HEK293 (cell line): ENCODE measurements around the gene SCNN1A.

Source experiments
- BCL6B ChIP-seq: fragments of 450-650 bp; formaldehyde crosslinking; IDR thresholded peaks from 2 replicates; pipeline ENCODE4 v1.5.1; 2017; ENCODE audit warnings: missing biosample characterization, missing genetic modification characterization
- KLF10 ChIP-seq: fragments of 450-650 bp; IDR thresholded peaks from 2 replicates; pipeline ENCODE4 v1.5.1; 2018; ENCODE audit warnings: missing biosample characterization, mild to moderate bottlenecking, missing genetic modification characterization
- KLF16 ChIP-seq: fragments of 450-650 bp; formaldehyde crosslinking; IDR thresholded peaks from 2 replicates; pipeline ENCODE4 v1.5.1; 2017; ENCODE audit warnings: missing biosample characterization, missing genetic modification characterization
- KLF9 ChIP-seq: fragments of 450-650 bp; formaldehyde crosslinking; IDR thresholded peaks from 2 replicates; pipeline ENCODE4 v1.5.1; 2016; ENCODE audit warnings: missing biosample characterization, missing genetic modification characterization, low read depth
- MYNN ChIP-seq: fragments of 450-650 bp; formaldehyde crosslinking; IDR thresholded peaks from 2 replicates; pipeline ENCODE4 v1.5.1; 2016; ENCODE audit warnings: missing biosample characterization, missing genetic modification characterization, borderline replicate concordance
- PATZ1 ChIP-seq: fragments of 450-650 bp; formaldehyde crosslinking; IDR thresholded peaks from 2 replicates; pipeline ENCODE4 v1.5.1; 2016; ENCODE audit warnings: missing biosample characterization, missing genetic modification characterization
- PRDM4 ChIP-seq: fragments of 450-650 bp; formaldehyde crosslinking; IDR thresholded peaks from 2 replicates; pipeline ENCODE4 v1.5.1; 2017; ENCODE audit warnings: missing biosample characterization, missing genetic modification characterization
- YY1 ChIP-seq: fragments of 450-650 bp; formaldehyde crosslinking; IDR thresholded peaks from 2 replicates; pipeline ENCODE4 v1.5.1; 2018; ENCODE audit warnings: missing biosample characterization, missing genetic modification characterization
- ZBTB26 ChIP-seq: fragments of 450-650 bp; formaldehyde crosslinking; optimal IDR thresholded peaks from 2 replicates; pipeline ENCODE3; 2016; ENCODE audit warnings: missing biosample characterization, mild to moderate bottlenecking, missing genetic modification characterization
- ZEB2 ChIP-seq: fragments of 450-650 bp; formaldehyde crosslinking; IDR thresholded peaks from 2 replicates; pipeline ENCODE4 v1.5.1; 2016; ENCODE audit warnings: missing biosample characterization, missing genetic modification characterization
- ZFP41 ChIP-seq: fragments of 450-650 bp; formaldehyde crosslinking; IDR thresholded peaks from 2 replicates; pipeline ENCODE4 v1.5.1; 2016; ENCODE audit warnings: missing biosample characterization, missing genetic modification characterization, borderline replicate concordance
- ZNF114 ChIP-seq: fragments of 450-650 bp; formaldehyde crosslinking; IDR thresholded peaks from 2 replicates; pipeline ENCODE4 v1.5.0; 2017; ENCODE audit warnings: missing biosample characterization, missing genetic modification characterization
- ZNF157 ChIP-seq: fragments of 450-650 bp; formaldehyde crosslinking; IDR thresholded peaks from 2 replicates; pipeline ENCODE4 v1.5.1; 2016; ENCODE audit warnings: missing biosample characterization, missing genetic modification characterization
- ZNF214 ChIP-seq: fragments of 450-650 bp; formaldehyde crosslinking; IDR thresholded peaks from 2 replicates; pipeline ENCODE4 v1.5.1; 2017; ENCODE audit warnings: missing biosample characterization, mild to moderate bottlenecking, missing genetic modification characterization, borderline replicate concordance
- ZNF302 ChIP-seq: fragments of 450-650 bp; formaldehyde crosslinking; IDR thresholded peaks from 2 replicates; pipeline ENCODE4 v1.5.1; 2016; ENCODE audit warnings: missing biosample characterization, missing genetic modification characterization, low read depth
- ZNF391 ChIP-seq: fragments of 450-650 bp; formaldehyde crosslinking; IDR thresholded peaks from 2 replicates; pipeline ENCODE4 v1.5.1; 2016; ENCODE audit warnings: low read depth, missing biosample characterization, missing genetic modification characterization, borderline replicate concordance
- ZNF404 ChIP-seq: fragments of 450-650 bp; formaldehyde crosslinking; IDR thresholded peaks from 2 replicates; pipeline ENCODE4 v1.5.1; 2017; ENCODE audit warnings: missing biosample characterization, missing genetic modification characterization
- ZNF423 ChIP-seq: fragments of 450-650 bp; formaldehyde crosslinking; IDR thresholded peaks from 2 replicates; pipeline ENCODE4 v1.5.1; 2016; ENCODE audit warnings: missing biosample characterization, missing genetic modification characterization
- ZNF529 ChIP-seq: fragments of 450-650 bp; formaldehyde crosslinking; IDR thresholded peaks from 2 replicates; pipeline ENCODE4 v1.5.1; 2017; ENCODE audit warnings: missing genetic modification characterization, missing biosample characterization; ENCODE audit not compliant: insufficient replicate concordance
- ZNF76 ChIP-seq: fragments of 450-650 bp; formaldehyde crosslinking; IDR thresholded peaks from 2 replicates; pipeline ENCODE4; 2016; ENCODE audit warnings: low read depth, missing biosample characterization, missing genetic modification characterization, borderline replicate concordance
- ZNF785 ChIP-seq: fragments of 450-650 bp; formaldehyde crosslinking; IDR thresholded peaks from 2 replicates; pipeline ENCODE4 v1.5.1; 2016; ENCODE audit warnings: missing biosample characterization, missing genetic modification characterization
- ZSCAN18 ChIP-seq: fragments of 450-650 bp; formaldehyde crosslinking; IDR thresholded peaks from 2 replicates; pipeline ENCODE4 v1.5.1; 2016; ENCODE audit warnings: missing biosample characterization, missing genetic modification characterization
- ZSCAN23 ChIP-seq: fragments of 450-650 bp; formaldehyde crosslinking; IDR thresholded peaks from 2 replicates; pipeline ENCODE4 v1.5.1; 2016; ENCODE audit warnings: missing biosample characterization, missing genetic modification characterization
- ZSCAN30 ChIP-seq: fragments of 450-650 bp; IDR thresholded peaks from 2 replicates; pipeline ENCODE4 v1.5.1; 2018; ENCODE audit warnings: missing biosample characterization, mild to moderate bottlenecking, missing genetic modification characterization, moderate library complexity
- TF ChIP-seq, protein P1 (sequence below): fragments of 450-650 bp; formaldehyde crosslinking; conservative IDR thresholded peaks from 2 replicates; pipeline ENCODE4 v1.5.1; 2016; ENCODE audit warnings: low read depth, missing biosample characterization, missing genetic modification characterization
- TF ChIP-seq, protein P2 (sequence below): fragments of 450-650 bp; formaldehyde crosslinking; IDR thresholded peaks from 2 replicates; pipeline ENCODE4 v1.5.1; 2016; ENCODE audit warnings: missing biosample characterization, missing genetic modification characterization

SCNN1A gene

DNA sequence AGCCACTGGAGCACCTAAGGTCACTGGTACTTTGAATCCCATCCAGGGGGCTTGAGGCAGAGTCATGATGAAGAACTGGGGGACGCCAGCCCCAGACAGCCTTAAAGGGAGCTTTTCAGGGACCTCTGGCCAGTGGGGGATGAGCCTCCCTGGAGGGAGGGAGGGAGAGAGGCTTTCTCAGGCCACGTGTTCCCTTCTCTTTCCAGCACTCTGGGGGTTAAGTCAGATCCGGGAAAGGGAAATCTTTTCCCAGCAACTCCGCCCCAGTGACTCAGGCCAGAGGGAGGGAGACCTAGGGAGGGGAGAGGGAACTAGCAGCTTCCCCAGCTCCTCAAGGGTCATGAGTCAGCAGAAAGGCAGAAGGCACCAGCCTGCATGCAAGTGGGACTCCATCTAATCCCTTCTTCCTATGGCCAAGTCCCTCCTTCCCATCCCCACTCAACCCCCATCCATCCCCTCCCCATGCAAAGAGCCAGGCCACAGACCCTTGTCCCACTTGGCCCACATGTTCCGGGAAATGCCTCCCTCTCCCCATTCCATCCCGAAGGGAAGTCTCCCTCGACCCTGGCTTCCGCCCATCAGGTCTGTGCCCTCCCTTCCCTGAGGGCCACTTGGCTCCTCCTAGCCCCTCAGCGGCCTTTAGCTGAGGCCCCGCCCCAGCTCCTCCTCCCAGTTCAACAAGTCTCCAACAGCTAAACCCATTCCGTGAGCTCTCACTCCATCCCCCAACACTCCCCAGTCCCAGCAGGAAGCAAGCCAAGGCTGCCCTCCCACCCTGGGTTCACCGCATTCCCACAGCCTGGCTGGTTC, 39.1 kb downstream of the SCNN1A start (continued):
- TF ChIP-seq PATZ1 (peak; percentile 98), ZEB2 (tag by site-specific recombination) (peak; percentile 90), ZSCAN30 (tag by site-specific recombination) (peak; percentile 89; the same call in 1 of the 2 replicates), ZNF423 (0 out of 2 replicates have a peak, but pooled peaks have one; percentile 14), PRDM4 (no peak), ZNF785 (tag by site-specific recombination) (no peak), KLF10 (tag by site-specific recombination) (peak; percentile 75), ZNF404 (tag by site-specific recombination) (no peak), ZNF302 (tag by site-specific recombination) (no peak), ZBTB26 (tag by site-specific recombination) (peak; percentile 21), ZNF214 (no peak), ZSCAN23 (no peak), ZNF391 (tag by site-specific recombination) (no peak; the same call in 1 of the 2 replicates), ZSCAN18 (tag by site-specific recombination) (no peak), ZNF114 (tag by site-specific recombination) (no peak), ZFP41 (tag by site-specific recombination) (no peak), YY1 (tag by site-specific recombination) (no peak), ZNF529 (tag by site-specific recombination) (no peak), MYNN (tag by site-specific recombination) (no peak), ZNF76 (tag by site-specific recombination) (peak; percentile 64), KLF9 (peak; percentile 78), BCL6B (no peak), KLF16 (0 out of 2 replicates have a peak, but pooled peaks have one; percentile 43), ZNF157 (no peak)
- TF ChIP-seq, protein P1, sequence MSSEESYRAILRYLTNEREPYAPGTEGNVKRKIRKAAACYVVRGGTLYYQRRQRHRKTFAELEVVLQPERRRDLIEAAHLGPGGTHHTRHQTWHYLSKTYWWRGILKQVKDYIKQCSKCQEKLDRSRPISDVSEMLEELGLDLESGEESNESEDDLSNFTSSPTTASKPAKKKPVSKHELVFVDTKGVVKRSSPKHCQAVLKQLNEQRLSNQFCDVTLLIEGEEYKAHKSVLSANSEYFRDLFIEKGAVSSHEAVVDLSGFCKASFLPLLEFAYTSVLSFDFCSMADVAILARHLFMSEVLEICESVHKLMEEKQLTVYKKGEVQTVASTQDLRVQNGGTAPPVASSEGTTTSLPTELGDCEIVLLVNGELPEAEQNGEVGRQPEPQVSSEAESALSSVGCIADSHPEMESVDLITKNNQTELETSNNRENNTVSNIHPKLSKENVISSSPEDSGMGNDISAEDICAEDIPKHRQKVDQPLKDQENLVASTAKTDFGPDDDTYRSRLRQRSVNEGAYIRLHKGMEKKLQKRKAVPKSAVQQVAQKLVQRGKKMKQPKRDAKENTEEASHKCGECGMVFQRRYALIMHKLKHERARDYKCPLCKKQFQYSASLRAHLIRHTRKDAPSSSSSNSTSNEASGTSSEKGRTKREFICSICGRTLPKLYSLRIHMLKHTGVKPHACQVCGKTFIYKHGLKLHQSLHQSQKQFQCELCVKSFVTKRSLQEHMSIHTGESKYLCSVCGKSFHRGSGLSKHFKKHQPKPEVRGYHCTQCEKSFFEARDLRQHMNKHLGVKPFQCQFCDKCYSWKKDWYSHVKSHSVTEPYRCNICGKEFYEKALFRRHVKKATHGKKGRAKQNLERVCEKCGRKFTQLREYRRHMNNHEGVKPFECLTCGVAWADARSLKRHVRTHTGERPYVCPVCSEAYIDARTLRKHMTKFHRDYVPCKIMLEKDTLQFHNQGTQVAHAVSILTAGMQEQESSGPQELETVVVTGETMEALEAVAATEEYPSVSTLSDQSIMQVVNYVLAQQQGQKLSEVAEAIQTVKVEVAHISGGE (tag by site-specific recombination), result peak; percentile 48; the same call in 1 of the 2 replicates
- TF ChIP-seq, protein P2, sequence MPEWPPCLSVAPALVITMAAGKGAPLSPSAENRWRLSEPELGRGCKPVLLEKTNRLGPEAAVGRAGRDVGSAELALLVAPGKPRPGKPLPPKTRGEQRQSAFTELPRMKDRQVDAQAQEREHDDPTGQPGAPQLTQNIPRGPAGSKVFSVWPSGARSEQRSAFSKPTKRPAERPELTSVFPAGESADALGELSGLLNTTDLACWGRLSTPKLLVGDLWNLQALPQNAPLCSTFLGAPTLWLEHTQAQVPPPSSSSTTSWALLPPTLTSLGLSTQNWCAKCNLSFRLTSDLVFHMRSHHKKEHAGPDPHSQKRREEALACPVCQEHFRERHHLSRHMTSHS (tag by site-specific recombination), result no peak
